ENCODE measurements around the gene ASB8. TPM values are rescaled to one million over a fixed set of nuclear protein-coding genes. Genes with fewer than 3 reads are reported as not detected.

ASB8 gene
- total and polyA plus RNA-seq, 9 of the 15 experiments (the other 6 are each of a cell fraction or from before 2014, with no cell fraction given) = 13.3 to 29.0 (median 19.6) TPM

DNA sequence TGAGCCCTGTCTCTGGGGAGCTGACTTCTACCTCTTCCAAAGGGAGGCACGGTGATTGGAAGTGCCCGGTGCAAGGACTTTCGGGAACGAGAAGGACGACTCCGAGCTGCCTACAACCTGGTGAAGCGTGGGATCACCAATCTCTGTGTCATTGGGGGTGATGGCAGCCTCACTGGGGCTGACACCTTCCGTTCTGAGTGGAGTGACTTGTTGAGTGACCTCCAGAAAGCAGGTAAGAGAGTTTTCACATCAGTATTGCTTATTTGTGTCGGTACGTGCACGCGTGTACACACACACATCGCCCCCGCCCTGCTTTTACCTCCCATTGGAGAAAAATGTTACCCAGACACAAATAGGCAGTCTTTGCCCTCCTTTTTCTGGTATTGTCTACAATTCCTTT, 24.5 kb downstream of the ASB8 start:
- TF ChIP-seq, protein P1, sequence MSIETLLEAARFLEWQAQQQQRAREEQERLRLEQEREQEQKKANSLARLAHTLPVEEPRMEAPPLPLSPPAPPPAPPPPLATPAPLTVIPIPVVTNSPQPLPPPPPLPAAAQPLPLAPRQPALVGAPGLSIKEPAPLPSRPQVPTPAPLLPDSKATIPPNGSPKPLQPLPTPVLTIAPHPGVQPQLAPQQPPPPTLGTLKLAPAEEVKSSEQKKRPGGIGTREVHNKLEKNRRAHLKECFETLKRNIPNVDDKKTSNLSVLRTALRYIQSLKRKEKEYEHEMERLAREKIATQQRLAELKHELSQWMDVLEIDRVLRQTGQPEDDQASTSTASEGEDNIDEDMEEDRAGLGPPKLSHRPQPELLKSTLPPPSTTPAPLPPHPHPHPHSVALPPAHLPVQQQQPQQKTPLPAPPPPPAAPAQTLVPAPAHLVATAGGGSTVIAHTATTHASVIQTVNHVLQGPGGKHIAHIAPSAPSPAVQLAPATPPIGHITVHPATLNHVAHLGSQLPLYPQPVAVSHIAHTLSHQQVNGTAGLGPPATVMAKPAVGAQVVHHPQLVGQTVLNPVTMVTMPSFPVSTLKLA (conservative IDR thresholded peaks at IDR 0.05) = no peak
- no peak for TF ChIP-seq HLTF (IDR thresholded peaks at IDR 0.05)
- TF ChIP-seq RFX1 (IDR thresholded peaks at IDR 0.05) = no peak
- no peak for TF ChIP-seq FOXK2 (conservative IDR thresholded peaks at IDR 0.05 in 1 of 2, IDR thresholded peaks at IDR 0.05 in 1 of 2; ENCODE audit: low read depth in 2 of 2)
- no peak for TF ChIP-seq SRSF3 (IDR thresholded peaks at IDR 0.05; ENCODE audit: insufficient read depth, low read length)
- TF ChIP-seq ZNF830 (CRISPR knock-in tag; IDR thresholded peaks at IDR 0.05) = no peak
- TF ChIP-seq ZNF41 (CRISPR knock-in tag; conservative IDR thresholded peaks at IDR 0.05) = no peak
- no peak for TF ChIP-seq NR0B1 (IDR thresholded peaks at IDR 0.05; ENCODE audit: partially characterized antibody)
- TF ChIP-seq ZNF277 (CRISPR knock-in tag; IDR thresholded peaks at IDR 0.05; ENCODE audit: borderline replicate concordance) = no peak
- no peak for TF ChIP-seq NR2C1 (IDR thresholded peaks at IDR 0.05)
- TF ChIP-seq NR2C1 (tag; IDR thresholded peaks at IDR 0.05) = no peak
- Histone ChIP-seq H3K27ac (ENCODE audit: extremely low read depth, low read depth, low read length) (no peak overlapping the region), H3K36me3 (ENCODE audit: control insufficient read depth, insufficient read depth, low read length) (peaks cover 68% of the 10 kb centered on the region; the same call in 2 of the 3 replicates), H3K4me1 (replicated peaks in 1 of 2; ENCODE audit: control insufficient read depth in 2 of 2, insufficient read depth in 2 of 2, low read length in 2 of 2) (no peaks in the 10 kb centered on the region), H3K79me2 (ENCODE audit: control insufficient read depth, insufficient read depth, low read length) (no peaks in the 10 kb centered on the region), H3K9me1 (ENCODE audit: control insufficient read depth, insufficient read depth, low read length) (no peaks in the 10 kb centered on the region), H3K4me3 (no peak overlapping the region), H2AFZ (ENCODE audit: low read depth, low read length) (no peak overlapping the region), H3K27me3 (ENCODE audit: control insufficient read depth in 2 of 2, insufficient read depth in 2 of 2, low read length in 2 of 2) (no peaks in the 10 kb centered on the region), H3K4me2 (ENCODE audit: insufficient read depth, low read length) (no peak overlapping the region), H4K20me1 (replicated peaks; ENCODE audit: control insufficient read depth, insufficient read depth, low read length) (no peaks in the 10 kb centered on the region), H3K9ac (ENCODE audit: insufficient read depth in 1 of 2, low read depth in 2 of 2, low read length in 2 of 2) (no peak overlapping the region), H3K9me3 (replicated peaks; ENCODE audit: control insufficient read depth, insufficient read depth, low read depth, low read length) (no peaks in the 10 kb centered on the region)
- 79% methylated on average over 14 of the region's 14 CpGs for WGBS (ENCODE audit: insufficient coverage, low coverage, missing lambda C conversion rate)
- FAIRE-seq (no peak), DNase-seq (ENCODE audit: extremely low read depth in 1 of 4, low spot score in 3 of 4) (no peak), ATAC-seq (no peak)
- BruUV-seq (replicated peaks) = no TSS peak
- POLR2A ChIA-PET = interaction anchor here (0.7 to 1.3 kb wide), 4 partner anchors 10 to 34 kb away, joined by 3 to 4 read pairs (median 3); partner anchors contain the start of gene PFKM
- intact Hi-C loops (cut with micrococcal nuclease) = no loop called here
- CTCF ChIA-PET (ENCODE audit: low intra/inter-chr PET ratio) = no interaction called here
- in situ Hi-C loops (cut with MboI) = no loop called here
